Measurements from ENCODE around the gene JAM3.

JAM3 gene

GRCh38 chr11:134132808-134133207 is 63.9 kb downstream of the JAM3 start:
- Mint-ChIP-seq H3K36me3 (peaks cover 39% of the 10 kb centered on the region), H3K27me3 (no peaks in the 10 kb centered on the region), H3K9me3 (peaks cover 17% of the 10 kb centered on the region), H3K27ac (no peak overlapping the region), H3K4me3 (no peak overlapping the region), H3K4me1 (no peaks in the 10 kb centered on the region)
- no peak for ATAC-seq

GRCh38 chr11:134134167-134134566 is 65.3 kb downstream of the JAM3 start:
- Mint-ChIP-seq H3K36me3 (peaks cover 30% of the 10 kb centered on the region), H3K4me3 (no peak overlapping the region), H3K27me3 (no peaks in the 10 kb centered on the region), H3K4me1 (peaks cover 2% of the 10 kb centered on the region), H3K9me3 (peaks cover 17% of the 10 kb centered on the region), H3K27ac (no peak overlapping the region)
- no peak for ATAC-seq

GRCh38 chr11:134138376-134138775 is 69.5 kb downstream of the JAM3 start:
- ATAC-seq = no peak
- Mint-ChIP-seq H3K4me1 (peaks cover 6% of the 10 kb centered on the region), H3K36me3 (peaks cover 29% of the 10 kb centered on the region), H3K27ac (no peak overlapping the region), H3K27me3 (no peaks in the 10 kb centered on the region), H3K4me3 (no peak overlapping the region), H3K9me3 (peaks cover 6% of the 10 kb centered on the region)

- Mint-ChIP-seq H3K27me3 (no peaks in the 10 kb centered on the region), H3K27ac (no peak overlapping the region), H3K9me3 (no peaks in the 10 kb centered on the region), H3K4me1 (peaks cover 6% of the 10 kb centered on the region), H3K4me3 (no peak overlapping the region), H3K36me3 (peaks cover 24% of the 10 kb centered on the region)
- ATAC-seq = no peak
Observed at GRCh38 chr11:134139303-134139872, 70.5 kb downstream of the JAM3 start.

GRCh38 chr11:134139873-134140331 is 71.0 kb downstream of the JAM3 start:
- H3K9me3 Mint-ChIP-seq = no peaks in the 10 kb centered on the region
- peaks cover 6% of the 10 kb centered on the region for H3K4me1 Mint-ChIP-seq
- H3K4me3 Mint-ChIP-seq = no peak overlapping the region
- H3K27me3 Mint-ChIP-seq = no peaks in the 10 kb centered on the region
- H3K27ac Mint-ChIP-seq = no peak overlapping the region
- peaks cover 29% of the 10 kb centered on the region for H3K36me3 Mint-ChIP-seq
- peak; percentile 58 for ATAC-seq

- Mint-ChIP-seq H3K27me3 (no peaks in the 10 kb centered on the region), H3K4me1 (peaks cover 6% of the 10 kb centered on the region), H3K36me3 (peaks cover 32% of the 10 kb centered on the region), H3K9me3 (no peaks in the 10 kb centered on the region), H3K27ac (no peak overlapping the region), H3K4me3 (no peak overlapping the region)
- no peak for ATAC-seq
Observed at GRCh38 chr11:134140961-134141490, 72.2 kb downstream of the JAM3 start.

GRCh38 chr11:134142536-134142935 is 73.7 kb downstream of the JAM3 start:
- Mint-ChIP-seq H3K36me3 (peaks cover 32% of the 10 kb centered on the region), H3K9me3 (no peaks in the 10 kb centered on the region)

GRCh38 chr11:134143801-134144200 is 74.9 kb downstream of the JAM3 start:
- Mint-ChIP-seq H3K4me1 (peaks cover 6% of the 10 kb centered on the region), H3K9me3 (no peaks in the 10 kb centered on the region), H3K36me3 (peaks cover 32% of the 10 kb centered on the region), H3K4me3 (no peak overlapping the region), H3K27me3 (no peaks in the 10 kb centered on the region), H3K27ac (no peak overlapping the region)
- ATAC-seq = no peak

More at GRCh38 chr11:134142536-134142935, 73.7 kb downstream of the JAM3 start:
- Mint-ChIP-seq H3K4me1 (peaks cover 6% of the 10 kb centered on the region), H3K4me3 (no peak overlapping the region), H3K27me3 (no peaks in the 10 kb centered on the region), H3K27ac (no peak overlapping the region)
- ATAC-seq = no peak

GRCh38 chr11:134144744-134145143 is 75.9 kb downstream of the JAM3 start:
- no peaks in the 10 kb centered on the region for H3K4me1 Mint-ChIP-seq
- no peak overlapping the region for H3K27ac Mint-ChIP-seq
- no peaks in the 10 kb centered on the region for H3K27me3 Mint-ChIP-seq
- H3K36me3 Mint-ChIP-seq = peaks cover 32% of the 10 kb centered on the region
- H3K9me3 Mint-ChIP-seq = no peaks in the 10 kb centered on the region
- H3K4me3 Mint-ChIP-seq = no peak overlapping the region
- no peak for ATAC-seq

GRCh38 chr11:134145715-134146114 is 76.8 kb downstream of the JAM3 start:
- Mint-ChIP-seq H3K9me3 (no peaks in the 10 kb centered on the region), H3K27ac (no peak overlapping the region), H3K27me3 (no peaks in the 10 kb centered on the region), H3K4me3 (no peak overlapping the region), H3K36me3 (peaks cover 33% of the 10 kb centered on the region), H3K4me1 (no peaks in the 10 kb centered on the region)
- no peak for ATAC-seq

- no peaks in the 10 kb centered on the region for H3K9me3 Mint-ChIP-seq
- no peak for ATAC-seq
- no peaks in the 10 kb centered on the region for H3K27me3 Mint-ChIP-seq
- no peak overlapping the region for H3K4me3 Mint-ChIP-seq
- H3K4me1 Mint-ChIP-seq = no peaks in the 10 kb centered on the region
- H3K36me3 Mint-ChIP-seq = peaks cover 34% of the 10 kb centered on the region
- H3K27ac Mint-ChIP-seq = no peak overlapping the region
Observed at GRCh38 chr11:134146598-134146997, 77.7 kb downstream of the JAM3 start.

GRCh38 chr11:134149371-134149770 is 80.5 kb downstream of the JAM3 start:
- Mint-ChIP-seq H3K27me3 (no peaks in the 10 kb centered on the region), H3K27ac (no peak overlapping the region), H3K9me3 (no peaks in the 10 kb centered on the region), H3K36me3 (peaks cover 34% of the 10 kb centered on the region), H3K4me3 (no peak overlapping the region), H3K4me1 (no peaks in the 10 kb centered on the region)
- ATAC-seq = no peak

GRCh38 chr11:134150195-134150903 is 81.5 kb downstream of the JAM3 start:
- H3K9me3 Mint-ChIP-seq = no peaks in the 10 kb centered on the region
- no peak overlapping the region for H3K4me3 Mint-ChIP-seq
- H3K27me3 Mint-ChIP-seq = no peaks in the 10 kb centered on the region
- peaks cover 34% of the 10 kb centered on the region for H3K36me3 Mint-ChIP-seq
- ATAC-seq = peak; percentile 9
- no peak overlapping the region for H3K27ac Mint-ChIP-seq
- H3K4me1 Mint-ChIP-seq = no peaks in the 10 kb centered on the region

- H3K4me1 Mint-ChIP-seq = no peaks in the 10 kb centered on the region
- ATAC-seq = no peak
- H3K9me3 Mint-ChIP-seq = no peaks in the 10 kb centered on the region
- H3K36me3 Mint-ChIP-seq = peaks cover 43% of the 10 kb centered on the region
- H3K4me3 Mint-ChIP-seq = no peak overlapping the region
- no peak overlapping the region for H3K27ac Mint-ChIP-seq
- H3K27me3 Mint-ChIP-seq = no peaks in the 10 kb centered on the region
Observed at GRCh38 chr11:134151083-134151747, 82.3 kb downstream of the JAM3 start.

GRCh38 chr11:134152696-134153095 is 83.8 kb downstream of the JAM3 start:
- ATAC-seq = no peak
- peaks cover 58% of the 10 kb centered on the region for H3K36me3 Mint-ChIP-seq
- H3K4me1 Mint-ChIP-seq = no peaks in the 10 kb centered on the region
- no peaks in the 10 kb centered on the region for H3K9me3 Mint-ChIP-seq
- H3K27ac Mint-ChIP-seq = no peak overlapping the region
- no peaks in the 10 kb centered on the region for H3K27me3 Mint-ChIP-seq
- no peak overlapping the region for H3K4me3 Mint-ChIP-seq

Measured in stimulated activated memory B cell treated with anti-CD40 and anti-IgM and Interleukin-4, amounts not matched to agents 10 μg/mL and 1 μg/mL and 100 μg/mL, for 72 hours (primary cell).